Adrenal gland (tissue), 5 donors: ENCODE results near the gene DHCR24.

ENCODE experiments used
- POLR2A ChIP-seq, 2 donors: fragments of 450-650 bp; IDR thresholded peaks; one replicate each; pipeline ENCODE4 v1.6.1; 2017; ENCODE audit warnings: antibody characterized with exemption in 2 of 2, mild to moderate bottlenecking in 2 of 2, moderate library complexity in 1 of 2
- TF ChIP-seq, protein P1 (sequence below), 6 experiments: fragments of 450-650 bp in 4 of 6; fragments of 200-600 bp in 2 of 6; sonication (generic) in 1 of 6; IDR thresholded peaks; 1 replicate in 5 of 6; 2 replicates in 1 of 6; pipeline versions ENCODE4 v1.5.1 to v1.8.0; 2016 to 2021; ENCODE audit warnings: antibody characterized with exemption in 6 of 6, mild to moderate bottlenecking in 2 of 6, moderate library complexity in 1 of 6
- donor health status: DM: no; HTN: no; CAD: no.

DNA sequence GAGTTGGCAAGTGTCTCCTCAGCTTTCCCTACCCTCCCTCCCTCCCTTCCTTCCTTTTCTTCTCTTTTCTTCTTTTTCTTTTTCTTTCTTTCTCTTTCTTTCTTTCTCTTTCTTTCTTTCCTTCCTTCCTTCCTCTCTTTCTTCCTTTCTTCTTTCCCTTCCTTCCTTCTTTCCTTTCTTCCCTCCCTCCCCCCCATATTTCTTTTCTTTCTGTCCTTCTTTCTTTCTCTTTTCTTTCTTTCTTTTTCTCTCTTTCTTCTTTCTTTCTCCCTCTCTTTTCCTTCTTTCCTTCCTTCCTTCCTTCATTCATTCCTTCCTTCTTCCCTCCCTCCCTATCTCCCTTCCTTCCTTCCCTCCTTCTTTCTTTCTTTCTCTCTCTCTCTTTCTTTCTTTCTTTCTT is 67.3 kb downstream of the DHCR24 start:
- TF ChIP-seq, protein P1, sequence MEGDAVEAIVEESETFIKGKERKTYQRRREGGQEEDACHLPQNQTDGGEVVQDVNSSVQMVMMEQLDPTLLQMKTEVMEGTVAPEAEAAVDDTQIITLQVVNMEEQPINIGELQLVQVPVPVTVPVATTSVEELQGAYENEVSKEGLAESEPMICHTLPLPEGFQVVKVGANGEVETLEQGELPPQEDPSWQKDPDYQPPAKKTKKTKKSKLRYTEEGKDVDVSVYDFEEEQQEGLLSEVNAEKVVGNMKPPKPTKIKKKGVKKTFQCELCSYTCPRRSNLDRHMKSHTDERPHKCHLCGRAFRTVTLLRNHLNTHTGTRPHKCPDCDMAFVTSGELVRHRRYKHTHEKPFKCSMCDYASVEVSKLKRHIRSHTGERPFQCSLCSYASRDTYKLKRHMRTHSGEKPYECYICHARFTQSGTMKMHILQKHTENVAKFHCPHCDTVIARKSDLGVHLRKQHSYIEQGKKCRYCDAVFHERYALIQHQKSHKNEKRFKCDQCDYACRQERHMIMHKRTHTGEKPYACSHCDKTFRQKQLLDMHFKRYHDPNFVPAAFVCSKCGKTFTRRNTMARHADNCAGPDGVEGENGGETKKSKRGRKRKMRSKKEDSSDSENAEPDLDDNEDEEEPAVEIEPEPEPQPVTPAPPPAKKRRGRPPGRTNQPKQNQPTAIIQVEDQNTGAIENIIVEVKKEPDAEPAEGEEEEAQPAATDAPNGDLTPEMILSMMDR (IDR thresholded peaks at IDR 0.05), result no peak
- no peak for TF ChIP-seq POLR2A (IDR thresholded peaks at IDR 0.05)
